AG08395 (cell line): ENCODE data around the gene ZNF598.
A peak's percentile ranks its signal among the peaks of the same experiment; 100 is the strongest.

ENCODE experiments used
- DNase-seq: peaks from one replicate; pipeline ENCODE4 v3.0.0; 2012; ENCODE audit warnings: mixed read lengths, low spot score

The ZNF598 gene

GRCh38 chr16:2006317-2006716 is 3.3 kb downstream of the ZNF598 start:
- DNase-seq = no peak

- no peak for DNase-seq
These were observed 4.0 kb downstream of the ZNF598 start for GRCh38 chr16:2005646-2006045.

GRCh38 chr16:2004795-2005517 is 4.7 kb downstream of the ZNF598 start:
- DNase-seq = no peak

- peak; percentile 92 for DNase-seq
These were observed 5.6 kb downstream of the ZNF598 start for GRCh38 chr16:2003827-2004641.

- no peak for DNase-seq
These were observed 6.3 kb downstream of the ZNF598 start for GRCh38 chr16:2003231-2003826.

GRCh38 chr16:2002406-2003230 is 7.0 kb downstream of the ZNF598 start:
- no peak for DNase-seq

- DNase-seq = no peak
These were observed 7.9 kb downstream of the ZNF598 start for GRCh38 chr16:2001456-2002355.

- no peak for DNase-seq
These were observed 8.6 kb downstream of the ZNF598 start for GRCh38 chr16:2001035-2001434.

GRCh38 chr16:1999866-2000514 is 9.6 kb downstream of the ZNF598 start:
- DNase-seq = no peak

- no peak for DNase-seq
These were observed 10.5 kb downstream of the ZNF598 start for GRCh38 chr16:1998852-1999801.

- DNase-seq = no peak
These were observed 11.2 kb downstream of the ZNF598 start for GRCh38 chr16:1998360-1998835.

GRCh38 chr16:1997494-1998359 is 11.9 kb downstream of the ZNF598 start:
- peak; percentile 48 for DNase-seq

- DNase-seq = peak; percentile 28
These were observed 15.9 kb downstream of the ZNF598 start for GRCh38 chr16:1993731-1994131.

GRCh38 chr16:1992704-1993317 is 16.8 kb downstream of the ZNF598 start:
- DNase-seq = no peak

- DNase-seq = peak; percentile 93
These were observed 17.5 kb downstream of the ZNF598 start for GRCh38 chr16:1991948-1992703.

- no peak for DNase-seq
These were observed 18.1 kb downstream of the ZNF598 start for GRCh38 chr16:1991588-1991947.

- no peak for DNase-seq
These were observed 18.5 kb downstream of the ZNF598 start for GRCh38 chr16:1991135-1991551.
